GM23248 (cell line): ENCODE measurements around the gene TMEM151B.

Source experiments
- EZH2 ChIP-seq: fragments of 200-600 bp; sonication (generic); IDR thresholded peaks from 2 replicates; pipeline ENCODE4 v1.6.1; 2018; ENCODE audit warnings: antibody characterized with exemption, mild to moderate bottlenecking; ENCODE audit not compliant: insufficient read depth, poor library complexity, severe bottlenecking
- EZH2phosphoT487 ChIP-seq: fragments of 200-600 bp; sonication (generic); IDR thresholded peaks from 2 replicates; pipeline ENCODE4 v1.6.1; 2018; ENCODE audit warnings: antibody characterized with exemption, moderate library complexity, mild to moderate bottlenecking, low read depth; ENCODE audit not compliant: insufficient read depth

GRCh38 chr6:44321210-44321609 lies 51.0 kb downstream of the TMEM151B start:
- TF ChIP-seq EZH2, result no peak
- TF ChIP-seq EZH2phosphoT487, result no peak
